Measurements from ENCODE around the gene NEURL4. TPM values are rescaled to one million over a fixed set of nuclear protein-coding genes. Genes with fewer than 3 reads are reported as not detected.

NEURL4 gene
- total and polyA plus RNA-seq, 2 experiments from 2014 or later = 6.3 to 42.3 TPM

DNA sequence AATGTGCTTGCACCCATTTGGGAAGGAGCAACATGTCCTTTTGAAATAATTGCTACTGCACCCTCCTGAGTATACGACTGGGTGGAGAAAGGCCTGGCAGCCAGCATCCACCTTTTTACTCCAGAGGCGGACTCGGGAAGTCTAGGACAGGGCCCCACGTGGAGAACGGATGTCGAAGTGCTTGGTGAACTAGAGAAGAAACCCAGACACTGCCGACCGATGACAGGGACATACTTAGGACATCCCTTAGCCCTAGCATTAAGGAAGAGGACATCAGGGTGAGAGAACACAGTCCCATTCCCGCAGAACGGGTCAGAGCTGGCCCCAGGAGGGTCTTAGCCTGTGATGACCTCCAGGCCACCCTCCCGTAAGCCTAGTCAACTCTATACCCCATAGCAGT, 38.5 kb downstream of the NEURL4 start:
- Histone ChIP-seq H3K79me2 (replicated peaks; ENCODE audit: insufficient read depth) (no peaks in the 10 kb centered on the region), H3K9me2 (ENCODE audit: insufficient read depth) (no peaks in the 10 kb centered on the region), H3K4me1 (ENCODE audit: insufficient read depth) (peaks cover 15% of the 10 kb centered on the region), H4K20me1 (replicated peaks; ENCODE audit: insufficient read depth) (peaks cover 6% of the 10 kb centered on the region; the same call in 1 of the 2 replicates), H2AFZ (no peak overlapping the region), H3K27ac (ENCODE audit: low read depth) (no peak overlapping the region), H3K4me2 (no peak overlapping the region), H3K4me3 (no peak overlapping the region), H3K36me3 (ENCODE audit: insufficient read depth) (peaks cover 2% of the 10 kb centered on the region; the same call in 1 of the 2 replicates), H3K27me3 (ENCODE audit: insufficient read depth) (peaks cover 5% of the 10 kb centered on the region), H3F3A (replicated peaks; ENCODE audit: low read depth) (peaks cover 14% of the 10 kb centered on the region)
- ATAC-seq (no peak), DNase-seq (ENCODE audit: low spot score) (no peak)
- H3K9me3 Mint-ChIP-seq = peaks cover 4% of the 10 kb centered on the region; the same call in 1 of the 3 replicates
- H3K27me3 Mint-ChIP-seq (ENCODE audit: insufficient read depth, low read depth, poor library complexity) = peaks cover 21% of the 10 kb centered on the region
- TF ChIP-seq EZH2 (IDR thresholded peaks at IDR 0.05; ENCODE audit: low read depth, unreplicated experiment) (no peak), ZNF331 (CRISPR knock-in tag; IDR thresholded peaks at IDR 0.05; ENCODE audit: low read depth) (no peak), POLR2AphosphoS5 (IDR thresholded peaks at IDR 0.05; ENCODE audit: low read depth) (no peak), CREB1 (CRISPR knock-in tag; IDR thresholded peaks at IDR 0.05; ENCODE audit: low read depth) (no peak), STAT1 (IDR thresholded peaks at IDR 0.05; ENCODE audit: unreplicated experiment) (no peak), JUNB (IDR thresholded peaks at IDR 0.05; ENCODE audit: unreplicated experiment) (no peak), NANOG (IDR thresholded peaks at IDR 0.05; ENCODE audit: borderline replicate concordance) (no peak), EZH2phosphoT487 (IDR thresholded peaks at IDR 0.05; ENCODE audit: unreplicated experiment) (no peak), ZNF114 (CRISPR knock-in tag; IDR thresholded peaks at IDR 0.05) (no peak)
- TF ChIP-seq, protein P1, sequence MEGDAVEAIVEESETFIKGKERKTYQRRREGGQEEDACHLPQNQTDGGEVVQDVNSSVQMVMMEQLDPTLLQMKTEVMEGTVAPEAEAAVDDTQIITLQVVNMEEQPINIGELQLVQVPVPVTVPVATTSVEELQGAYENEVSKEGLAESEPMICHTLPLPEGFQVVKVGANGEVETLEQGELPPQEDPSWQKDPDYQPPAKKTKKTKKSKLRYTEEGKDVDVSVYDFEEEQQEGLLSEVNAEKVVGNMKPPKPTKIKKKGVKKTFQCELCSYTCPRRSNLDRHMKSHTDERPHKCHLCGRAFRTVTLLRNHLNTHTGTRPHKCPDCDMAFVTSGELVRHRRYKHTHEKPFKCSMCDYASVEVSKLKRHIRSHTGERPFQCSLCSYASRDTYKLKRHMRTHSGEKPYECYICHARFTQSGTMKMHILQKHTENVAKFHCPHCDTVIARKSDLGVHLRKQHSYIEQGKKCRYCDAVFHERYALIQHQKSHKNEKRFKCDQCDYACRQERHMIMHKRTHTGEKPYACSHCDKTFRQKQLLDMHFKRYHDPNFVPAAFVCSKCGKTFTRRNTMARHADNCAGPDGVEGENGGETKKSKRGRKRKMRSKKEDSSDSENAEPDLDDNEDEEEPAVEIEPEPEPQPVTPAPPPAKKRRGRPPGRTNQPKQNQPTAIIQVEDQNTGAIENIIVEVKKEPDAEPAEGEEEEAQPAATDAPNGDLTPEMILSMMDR (conservative IDR thresholded peaks at IDR 0.05; ENCODE audit: low read depth in 2 of 2) = no peak
- TF ChIP-seq, protein P2, sequence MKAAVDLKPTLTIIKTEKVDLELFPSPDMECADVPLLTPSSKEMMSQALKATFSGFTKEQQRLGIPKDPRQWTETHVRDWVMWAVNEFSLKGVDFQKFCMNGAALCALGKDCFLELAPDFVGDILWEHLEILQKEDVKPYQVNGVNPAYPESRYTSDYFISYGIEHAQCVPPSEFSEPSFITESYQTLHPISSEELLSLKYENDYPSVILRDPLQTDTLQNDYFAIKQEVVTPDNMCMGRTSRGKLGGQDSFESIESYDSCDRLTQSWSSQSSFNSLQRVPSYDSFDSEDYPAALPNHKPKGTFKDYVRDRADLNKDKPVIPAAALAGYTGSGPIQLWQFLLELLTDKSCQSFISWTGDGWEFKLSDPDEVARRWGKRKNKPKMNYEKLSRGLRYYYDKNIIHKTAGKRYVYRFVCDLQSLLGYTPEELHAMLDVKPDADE (IDR thresholded peaks at IDR 0.05) = no peak
- TF ChIP-seq, protein P3, sequence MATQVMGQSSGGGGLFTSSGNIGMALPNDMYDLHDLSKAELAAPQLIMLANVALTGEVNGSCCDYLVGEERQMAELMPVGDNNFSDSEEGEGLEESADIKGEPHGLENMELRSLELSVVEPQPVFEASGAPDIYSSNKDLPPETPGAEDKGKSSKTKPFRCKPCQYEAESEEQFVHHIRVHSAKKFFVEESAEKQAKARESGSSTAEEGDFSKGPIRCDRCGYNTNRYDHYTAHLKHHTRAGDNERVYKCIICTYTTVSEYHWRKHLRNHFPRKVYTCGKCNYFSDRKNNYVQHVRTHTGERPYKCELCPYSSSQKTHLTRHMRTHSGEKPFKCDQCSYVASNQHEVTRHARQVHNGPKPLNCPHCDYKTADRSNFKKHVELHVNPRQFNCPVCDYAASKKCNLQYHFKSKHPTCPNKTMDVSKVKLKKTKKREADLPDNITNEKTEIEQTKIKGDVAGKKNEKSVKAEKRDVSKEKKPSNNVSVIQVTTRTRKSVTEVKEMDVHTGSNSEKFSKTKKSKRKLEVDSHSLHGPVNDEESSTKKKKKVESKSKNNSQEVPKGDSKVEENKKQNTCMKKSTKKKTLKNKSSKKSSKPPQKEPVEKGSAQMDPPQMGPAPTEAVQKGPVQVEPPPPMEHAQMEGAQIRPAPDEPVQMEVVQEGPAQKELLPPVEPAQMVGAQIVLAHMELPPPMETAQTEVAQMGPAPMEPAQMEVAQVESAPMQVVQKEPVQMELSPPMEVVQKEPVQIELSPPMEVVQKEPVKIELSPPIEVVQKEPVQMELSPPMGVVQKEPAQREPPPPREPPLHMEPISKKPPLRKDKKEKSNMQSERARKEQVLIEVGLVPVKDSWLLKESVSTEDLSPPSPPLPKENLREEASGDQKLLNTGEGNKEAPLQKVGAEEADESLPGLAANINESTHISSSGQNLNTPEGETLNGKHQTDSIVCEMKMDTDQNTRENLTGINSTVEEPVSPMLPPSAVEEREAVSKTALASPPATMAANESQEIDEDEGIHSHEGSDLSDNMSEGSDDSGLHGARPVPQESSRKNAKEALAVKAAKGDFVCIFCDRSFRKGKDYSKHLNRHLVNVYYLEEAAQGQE (IDR thresholded peaks at IDR 0.05; ENCODE audit: unreplicated experiment) = no peak
- TF ChIP-seq, protein P4, sequence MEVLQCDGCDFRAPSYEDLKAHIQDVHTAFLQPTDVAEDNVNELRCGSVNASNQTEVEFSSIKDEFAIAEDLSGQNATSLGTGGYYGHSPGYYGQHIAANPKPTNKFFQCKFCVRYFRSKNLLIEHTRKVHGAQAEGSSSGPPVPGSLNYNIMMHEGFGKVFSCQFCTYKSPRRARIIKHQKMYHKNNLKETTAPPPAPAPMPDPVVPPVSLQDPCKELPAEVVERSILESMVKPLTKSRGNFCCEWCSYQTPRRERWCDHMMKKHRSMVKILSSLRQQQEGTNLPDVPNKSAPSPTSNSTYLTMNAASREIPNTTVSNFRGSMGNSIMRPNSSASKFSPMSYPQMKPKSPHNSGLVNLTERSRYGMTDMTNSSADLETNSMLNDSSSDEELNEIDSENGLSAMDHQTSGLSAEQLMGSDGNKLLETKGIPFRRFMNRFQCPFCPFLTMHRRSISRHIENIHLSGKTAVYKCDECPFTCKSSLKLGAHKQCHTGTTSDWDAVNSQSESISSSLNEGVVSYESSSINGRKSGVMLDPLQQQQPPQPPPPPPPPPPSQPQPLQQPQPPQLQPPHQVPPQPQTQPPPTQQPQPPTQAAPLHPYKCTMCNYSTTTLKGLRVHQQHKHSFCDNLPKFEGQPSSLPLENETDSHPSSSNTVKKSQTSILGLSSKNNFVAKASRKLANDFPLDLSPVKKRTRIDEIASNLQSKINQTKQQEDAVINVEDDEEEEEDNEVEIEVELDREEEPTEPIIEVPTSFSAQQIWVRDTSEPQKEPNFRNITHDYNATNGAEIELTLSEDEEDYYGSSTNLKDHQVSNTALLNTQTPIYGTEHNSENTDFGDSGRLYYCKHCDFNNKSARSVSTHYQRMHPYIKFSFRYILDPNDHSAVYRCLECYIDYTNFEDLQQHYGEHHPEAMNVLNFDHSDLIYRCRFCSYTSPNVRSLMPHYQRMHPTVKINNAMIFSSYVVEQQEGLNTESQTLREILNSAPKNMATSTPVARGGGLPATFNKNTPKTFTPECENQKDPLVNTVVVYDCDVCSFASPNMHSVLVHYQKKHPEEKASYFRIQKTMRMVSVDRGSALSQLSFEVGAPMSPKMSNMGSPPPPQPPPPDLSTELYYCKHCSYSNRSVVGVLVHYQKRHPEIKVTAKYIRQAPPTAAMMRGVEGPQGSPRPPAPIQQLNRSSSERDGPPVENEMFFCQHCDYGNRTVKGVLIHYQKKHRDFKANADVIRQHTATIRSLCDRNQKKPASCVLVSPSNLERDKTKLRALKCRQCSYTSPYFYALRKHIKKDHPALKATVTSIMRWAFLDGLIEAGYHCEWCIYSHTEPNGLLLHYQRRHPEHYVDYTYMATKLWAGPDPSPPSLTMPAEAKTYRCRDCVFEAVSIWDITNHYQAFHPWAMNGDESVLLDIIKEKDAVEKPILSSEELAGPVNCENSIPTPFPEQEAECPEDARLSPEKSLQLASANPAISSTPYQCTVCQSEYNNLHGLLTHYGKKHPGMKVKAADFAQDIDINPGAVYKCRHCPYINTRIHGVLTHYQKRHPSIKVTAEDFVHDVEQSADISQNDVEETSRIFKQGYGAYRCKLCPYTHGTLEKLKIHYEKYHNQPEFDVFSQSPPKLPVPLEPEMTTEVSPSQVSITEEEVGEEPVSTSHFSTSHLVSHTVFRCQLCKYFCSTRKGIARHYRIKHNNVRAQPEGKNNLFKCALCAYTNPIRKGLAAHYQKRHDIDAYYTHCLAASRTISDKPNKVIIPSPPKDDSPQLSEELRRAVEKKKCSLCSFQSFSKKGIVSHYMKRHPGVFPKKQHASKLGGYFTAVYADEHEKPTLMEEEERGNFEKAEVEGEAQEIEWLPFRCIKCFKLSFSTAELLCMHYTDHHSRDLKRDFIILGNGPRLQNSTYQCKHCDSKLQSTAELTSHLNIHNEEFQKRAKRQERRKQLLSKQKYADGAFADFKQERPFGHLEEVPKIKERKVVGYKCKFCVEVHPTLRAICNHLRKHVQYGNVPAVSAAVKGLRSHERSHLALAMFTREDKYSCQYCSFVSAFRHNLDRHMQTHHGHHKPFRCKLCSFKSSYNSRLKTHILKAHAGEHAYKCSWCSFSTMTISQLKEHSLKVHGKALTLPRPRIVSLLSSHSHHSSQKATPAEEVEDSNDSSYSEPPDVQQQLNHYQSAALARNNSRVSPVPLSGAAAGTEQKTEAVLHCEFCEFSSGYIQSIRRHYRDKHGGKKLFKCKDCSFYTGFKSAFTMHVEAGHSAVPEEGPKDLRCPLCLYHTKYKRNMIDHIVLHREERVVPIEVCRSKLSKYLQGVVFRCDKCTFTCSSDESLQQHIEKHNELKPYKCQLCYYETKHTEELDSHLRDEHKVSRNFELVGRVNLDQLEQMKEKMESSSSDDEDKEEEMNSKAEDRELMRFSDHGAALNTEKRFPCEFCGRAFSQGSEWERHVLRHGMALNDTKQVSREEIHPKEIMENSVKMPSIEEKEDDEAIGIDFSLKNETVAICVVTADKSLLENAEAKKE (CRISPR knock-in tag; IDR thresholded peaks at IDR 0.05) = no peak
- peaks cover 18% of the 10 kb centered on the region for H3K36me3 Mint-ChIP-seq (ENCODE audit: low read depth)
- peaks cover 30% of the 10 kb centered on the region for H3K4me1 Mint-ChIP-seq
- no peak overlapping the region for H3K27ac Mint-ChIP-seq
- no peak overlapping the region; the same call in 2 of the 3 replicates for H3K4me3 Mint-ChIP-seq

All from GM23338 (cell line).